KG1 (cell line): ENCODE results near the gene GPN2.
A peak's percentile ranks its signal among the peaks of the same experiment; 100 is the strongest.
"Not testable (repeated sequence)": the region's sequence is repeated elsewhere in the genome, so short reads cannot be mapped to it uniquely, and the experiment has no call there.

Source experiments
- DNase-seq: peaks from one replicate; lab custom pipeline; 2025; lab: John Stamatoyannopoulos, UW

The GPN2 gene

GRCh38 chr1:26900815-26901511 lies 10.9 kb upstream of the GPN2 start:
- DNase-seq: peak; percentile 77

GRCh38 chr1:26900001-26900814 lies 10.1 kb upstream of the GPN2 start, which contains the start of gene GPATCH3:
TSS of gene GPATCH3 (minus strand) at chr1:26900467. CDS start at chr1:26900442, 25 bp downstream.
- DNase-seq: peak; percentile 78

GRCh38 chr1:26897351-26897750 lies 7.3 kb upstream of the GPN2 start:
- no peak for DNase-seq

- no peak for DNase-seq
Observed at GRCh38 chr1:26894263-26894662, 4.2 kb upstream of the GPN2 start.

GRCh38 chr1:26890467-26890796 lies 349 bp upstream of the GPN2 start:
- no peak for DNase-seq

- no peak for DNase-seq
Observed at GRCh38 chr1:26888231-26888630, 1.9 kb downstream of the GPN2 start.

GRCh38 chr1:26887125-26887524 lies 3.0 kb downstream of the GPN2 start:
- peak; percentile 4 for DNase-seq

GRCh38 chr1:26882696-26883463 lies 7.2 kb downstream of the GPN2 start:
- no peak for DNase-seq

- not testable (repeated sequence) for DNase-seq
Observed at GRCh38 chr1:26881611-26882010, 8.5 kb downstream of the GPN2 start.

- DNase-seq: no peak
Observed at GRCh38 chr1:26879793-26880192, 10.3 kb downstream of the GPN2 start.

GRCh38 chr1:26877326-26877725 lies 12.8 kb downstream of the GPN2 start:
- DNase-seq: no peak

- no peak for DNase-seq
Observed at GRCh38 chr1:26874896-26875295, 15.2 kb downstream of the GPN2 start.

GRCh38 chr1:26873097-26873496 lies 17.0 kb downstream of the GPN2 start:
- DNase-seq: not testable (repeated sequence)

- peak; percentile 97 for DNase-seq
Observed at GRCh38 chr1:26864610-26865480, 25.2 kb downstream of the GPN2 start.

- DNase-seq: no peak
Observed at GRCh38 chr1:26863685-26864077, 26.4 kb downstream of the GPN2 start.

- no peak for DNase-seq
Observed at GRCh38 chr1:26862781-26863684, 27.1 kb downstream of the GPN2 start, which contains the start of gene SFN. TSS of gene SFN (plus strand) at chr1:26863149. CDS start at chr1:26863213, 64 bp downstream.

- no peak for DNase-seq
Observed at GRCh38 chr1:26861889-26862378, 28.1 kb downstream of the GPN2 start.

- DNase-seq: no peak
Observed at GRCh38 chr1:26861286-26861701, 28.8 kb downstream of the GPN2 start.

- DNase-seq: no peak
Observed at GRCh38 chr1:26858891-26859640, 31.0 kb downstream of the GPN2 start.

- DNase-seq: no peak
Observed at GRCh38 chr1:26858160-26858559, 31.9 kb downstream of the GPN2 start.
